Activated CD8-positive, alpha-beta memory T cell treated with anti-CD3 and anti-CD28 coated beads for 4 hours (primary cell): Measurements from ENCODE around the gene FBXL5.

ENCODE experiments used
- DNase-seq, 2 donors: peaks; one replicate each; pipeline ENCODE4 v3.0.0-alpha.2; 2020; ENCODE audit warnings: low read depth in 2 of 2

FBXL5 gene

GRCh38 chr4:15557786-15558550 lies 97.2 kb downstream of the FBXL5 start:
- DNase-seq = no peak

DNA sequence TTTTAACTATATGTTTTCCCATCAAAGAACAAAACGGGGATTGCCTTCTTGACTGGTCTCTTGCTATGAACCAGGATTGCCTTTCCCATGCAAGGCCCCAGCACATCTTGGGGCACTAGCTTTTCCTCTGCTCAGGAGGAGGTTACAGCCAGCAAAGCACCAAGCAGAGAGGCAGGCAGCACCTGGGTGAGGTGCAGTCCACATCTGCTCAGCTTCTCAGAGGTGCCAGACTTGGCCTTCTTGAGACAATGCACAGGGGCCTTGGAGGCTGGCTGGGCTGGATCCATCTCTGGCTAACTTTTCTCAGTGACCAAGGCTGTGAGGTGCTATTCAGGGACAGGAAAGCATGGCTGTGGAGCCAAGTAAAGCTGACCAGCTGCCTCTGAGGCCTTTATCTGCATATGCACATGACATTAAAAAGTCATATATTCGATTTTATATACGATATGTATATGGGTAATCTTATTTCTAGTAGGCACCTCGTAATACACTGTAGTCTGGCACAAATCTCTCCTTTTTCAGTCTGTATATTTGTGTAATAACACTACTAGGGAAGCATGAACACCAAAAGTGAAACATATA lies 98.6 kb downstream of the FBXL5 start:
- DNase-seq = no peak
